Left cardiac atrium (tissue), 4 donors: ENCODE results near the gene TIMM50. TPM values are rescaled to one million over a fixed set of nuclear protein-coding genes. Genes with fewer than 3 reads are reported as not detected.
A peak's percentile ranks its signal among the peaks of the same experiment; 100 is the strongest.

Experiments used
- ATAC-seq, 2 donors: fragments of 200-7000 bp; cut with Tn5 transposase; one replicate each; pipeline ENCODE4 v1.9.1; 2020; ENCODE audit warnings: mild to moderate bottlenecking in 2 of 2, moderate library complexity in 2 of 2
- DNase-seq: peaks from one replicate; pipeline ENCODE4 v3.0.0-alpha.2; 2020
- intact Hi-C, 2 donors: fragments of 100-400 bp; cut with DNase I; formaldehyde crosslinking; loops; one replicate each; pipeline versions ENCODE4 v1.14.1 to v1.15.1; 2022 to 2023
- total RNA-seq, 2 donors: library from RNA; stranded (reverse); fragmentation: NEBNext Ultra II Directional; extraction: Animal tissue kit (Norgen Biotek cat#: 25700); gene quantifications; one replicate each; pipeline ENCODE4 v1.2.1, GENCODE V29; 2021
- donor health status: DM: no; HTN: yes; CAD: no.
- donor health status: DM: no; HTN: yes; CAD: no; lungs with severe emphysema.
- donor health status: DM: yes; HTN: yes; CAD: no.
- donor health status: Dilated cardiomyopathy.

Gene TIMM50
- total RNA-seq, 2 donors from 2014 or later = 60.3 to 71.2 TPM

DNA sequence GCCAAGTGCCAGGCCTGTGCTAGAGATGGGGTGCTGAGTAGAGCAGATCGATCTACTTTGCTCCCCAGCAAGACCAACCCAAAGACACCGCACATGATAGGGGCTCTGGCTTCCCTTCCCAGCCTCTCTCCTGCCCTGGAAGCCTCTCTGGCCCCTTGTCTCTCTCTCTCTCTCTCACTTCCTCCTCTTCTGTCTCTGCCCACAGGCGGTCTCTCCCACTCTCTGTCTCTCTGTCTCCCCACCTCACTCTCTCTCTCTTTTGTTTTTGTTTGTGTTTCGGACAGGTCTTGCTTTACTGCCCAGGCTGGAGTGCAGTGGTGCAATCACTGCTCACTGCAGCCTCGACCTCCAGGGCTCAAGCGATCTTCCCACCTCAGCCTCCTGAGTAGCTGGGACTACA, 35.6 kb downstream of the TIMM50 start:
- intact Hi-C loops = no loop called here

DNA sequence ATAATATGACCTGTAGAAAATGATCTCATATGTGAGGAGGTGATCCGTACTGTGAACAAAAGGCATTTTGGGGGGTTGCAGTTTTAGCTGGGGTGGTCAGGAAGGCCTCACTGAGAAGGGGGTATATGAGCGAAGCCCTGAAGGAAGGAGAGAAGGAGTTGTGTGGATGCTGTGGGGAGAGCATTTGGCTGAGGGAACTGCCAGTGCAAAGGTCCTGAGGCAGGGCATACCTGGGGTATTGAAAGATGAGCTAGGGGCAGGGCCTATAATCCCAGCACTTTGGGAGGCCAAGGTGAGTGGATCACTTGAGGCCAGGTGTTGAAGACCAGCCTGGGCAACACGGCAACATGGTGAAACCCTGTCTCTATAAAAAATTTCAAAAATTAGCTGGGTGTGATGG, 36.8 kb downstream of the TIMM50 start:
- no peak for DNase-seq
- intact Hi-C loops = no loop called here
- no peak for ATAC-seq

More for the DNA sequence above, 35.6 kb downstream of the TIMM50 start:
- ATAC-seq (no peak), DNase-seq (no peak)

DNA sequence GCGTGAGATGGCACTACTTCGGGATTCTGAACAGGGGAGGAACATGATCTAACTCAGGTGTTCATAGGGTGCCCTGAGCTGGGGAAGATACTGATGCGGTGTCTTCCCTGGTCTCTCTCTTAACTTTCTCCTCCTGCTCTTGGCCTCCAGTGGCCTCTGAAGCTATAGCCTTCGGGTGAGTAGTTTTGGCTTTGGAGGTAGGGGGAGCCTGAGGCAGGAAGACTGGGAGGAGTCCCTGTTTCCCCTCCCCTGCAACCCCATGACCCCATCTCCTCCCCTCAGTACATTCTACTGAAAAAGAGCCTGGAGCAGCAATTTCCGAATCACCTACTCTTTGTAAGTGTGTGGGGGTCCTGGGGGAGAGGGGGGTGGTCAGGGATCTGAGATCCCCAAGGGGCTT, 37.8 kb downstream of the TIMM50 start:
- no peak for ATAC-seq
- DNase-seq = no peak
- intact Hi-C loops = no loop called here

DNA sequence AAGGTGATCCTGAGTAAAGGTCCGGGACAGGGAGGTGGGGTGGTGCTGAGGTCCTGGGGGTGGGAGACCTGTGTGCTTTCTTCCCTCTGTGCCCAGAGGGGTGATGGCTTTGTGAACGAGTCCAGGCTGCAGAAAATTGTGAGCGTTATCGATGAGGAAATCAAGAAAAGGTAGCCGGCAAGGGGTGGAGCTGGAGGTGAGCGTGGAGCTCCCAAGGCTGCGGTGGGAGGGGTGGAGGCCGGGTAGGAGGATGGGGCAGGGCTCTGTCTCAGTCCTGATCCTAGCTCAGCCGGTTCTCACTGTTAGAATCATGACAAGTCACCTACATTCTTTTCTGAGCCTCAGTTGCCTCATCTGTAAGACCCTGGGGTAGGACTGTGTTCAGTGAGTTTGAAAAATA, 38.3 kb downstream of the TIMM50 start:
- no peak for ATAC-seq
- intact Hi-C loops = no loop called here

DNA sequence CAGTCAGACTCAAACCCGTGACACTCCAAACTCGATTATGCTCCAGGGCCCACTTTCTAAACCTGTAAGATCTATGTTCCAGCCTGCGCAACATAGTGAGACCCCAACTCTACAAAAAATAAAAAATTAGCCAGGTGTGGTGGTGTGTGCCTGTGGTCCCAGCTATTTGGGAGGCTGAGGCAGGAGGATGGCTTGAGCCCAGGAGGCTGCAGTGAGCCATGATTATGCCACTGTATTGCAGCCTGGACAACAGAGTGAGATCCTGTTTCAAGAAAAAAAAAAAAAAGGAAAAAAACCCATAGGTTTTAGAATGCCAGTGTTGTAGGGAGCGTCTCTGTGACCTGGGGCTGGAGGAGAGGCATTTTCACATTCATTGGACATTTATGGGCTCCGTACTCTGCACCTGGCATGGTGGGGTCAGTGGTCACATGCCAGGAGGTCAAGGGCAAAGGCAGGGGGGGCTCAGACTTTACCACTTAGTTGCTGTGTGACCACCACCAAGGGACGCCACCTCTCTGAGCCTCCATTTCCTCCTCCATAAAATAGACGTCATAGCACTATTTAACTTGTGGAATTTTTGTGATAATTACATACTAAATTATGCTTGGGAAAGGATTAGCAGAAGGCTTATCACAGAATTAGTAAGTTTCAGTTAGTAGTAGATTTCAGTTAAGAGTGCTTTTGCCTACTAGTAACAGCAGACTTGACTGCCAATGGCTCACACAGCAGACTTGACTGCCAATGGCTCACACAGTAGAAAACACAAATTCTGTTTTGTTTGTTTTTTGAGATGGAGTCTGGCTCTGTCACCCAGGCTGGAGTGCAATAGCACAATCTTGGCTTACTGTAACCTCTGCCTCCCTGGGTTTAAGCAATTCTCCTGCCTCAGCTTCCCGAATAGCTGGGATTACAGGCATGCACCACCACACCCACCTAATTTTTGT, 40.2 kb downstream of the TIMM50 start:
- intact Hi-C loops = no loop called here
- no peak for DNase-seq
- no peak for ATAC-seq

More for the DNA sequence above, 38.3 kb downstream of the TIMM50 start:
- no peak for DNase-seq

DNA sequence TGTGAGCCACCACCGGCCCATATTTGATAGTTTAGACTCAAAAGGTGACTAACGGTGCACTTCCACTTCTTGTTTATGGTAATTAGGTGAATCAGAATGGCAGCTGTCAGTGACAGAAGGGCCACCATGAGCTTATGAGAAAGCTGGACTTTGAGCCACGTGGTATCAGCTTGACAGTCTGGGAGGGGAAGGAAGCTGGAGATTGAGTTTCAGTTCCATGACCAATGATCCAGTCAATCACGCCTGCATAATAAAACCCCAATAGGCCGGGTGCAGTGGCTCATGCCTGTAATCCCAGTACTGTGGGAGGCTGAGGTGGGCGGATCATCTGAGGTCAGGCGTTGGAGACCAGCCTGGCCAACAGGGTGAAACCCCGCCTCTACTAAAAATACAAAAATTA, 43.9 kb downstream of the TIMM50 start:
- ATAC-seq = no peak
- intact Hi-C loops = no loop called here
- DNase-seq = no peak

DNA sequence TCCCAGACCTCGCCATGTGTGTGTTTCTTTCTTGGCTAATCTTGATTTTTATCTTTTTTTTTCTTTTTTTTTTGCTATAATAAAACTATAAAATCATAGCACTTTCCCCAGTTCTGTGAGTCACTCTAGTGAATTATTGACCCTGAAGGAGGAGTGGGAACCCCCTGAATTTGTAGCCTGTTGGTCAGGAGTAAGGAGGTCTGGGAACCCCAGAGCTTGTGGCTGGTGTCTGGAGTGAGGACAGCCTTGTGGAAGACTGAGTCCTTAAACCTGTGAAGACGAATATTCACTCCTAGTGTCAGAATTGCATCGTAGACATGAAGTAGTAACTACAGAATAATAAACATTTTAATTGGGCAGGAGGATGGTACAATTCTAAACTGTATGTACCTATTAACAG, 44.6 kb downstream of the TIMM50 start:
- intact Hi-C loops = no loop called here

DNA sequence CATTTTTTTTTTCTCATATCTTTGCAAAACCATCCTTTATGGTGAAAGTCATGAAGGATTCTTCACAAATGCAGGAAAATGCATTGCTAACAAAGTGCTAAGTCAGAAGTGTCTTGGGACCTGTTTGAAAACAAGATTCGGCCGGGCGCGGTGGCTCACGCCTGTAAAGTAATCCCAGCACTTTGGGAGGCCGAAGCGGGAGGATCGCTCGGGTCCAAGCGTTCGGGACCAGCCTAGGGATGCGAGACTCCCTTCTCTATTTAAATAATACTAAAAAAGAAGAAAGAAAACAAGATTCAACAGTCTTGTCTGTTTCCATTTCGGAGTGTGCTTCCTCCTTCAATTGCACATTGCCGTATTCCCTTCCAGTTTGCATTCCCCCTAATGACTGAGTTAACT, 51.2 kb downstream of the TIMM50 start:
- ATAC-seq (no peak), DNase-seq (no peak)
- intact Hi-C loops = loop anchor here (2.0 to 10.0 kb wide), 3 partner anchors 47 to 90 kb away; partner anchors contain the start of gene TIMM50 (in 1 of the 2)

More for the DNA sequence above, 44.6 kb downstream of the TIMM50 start:
- DNase-seq (no peak), ATAC-seq (no peak)

DNA sequence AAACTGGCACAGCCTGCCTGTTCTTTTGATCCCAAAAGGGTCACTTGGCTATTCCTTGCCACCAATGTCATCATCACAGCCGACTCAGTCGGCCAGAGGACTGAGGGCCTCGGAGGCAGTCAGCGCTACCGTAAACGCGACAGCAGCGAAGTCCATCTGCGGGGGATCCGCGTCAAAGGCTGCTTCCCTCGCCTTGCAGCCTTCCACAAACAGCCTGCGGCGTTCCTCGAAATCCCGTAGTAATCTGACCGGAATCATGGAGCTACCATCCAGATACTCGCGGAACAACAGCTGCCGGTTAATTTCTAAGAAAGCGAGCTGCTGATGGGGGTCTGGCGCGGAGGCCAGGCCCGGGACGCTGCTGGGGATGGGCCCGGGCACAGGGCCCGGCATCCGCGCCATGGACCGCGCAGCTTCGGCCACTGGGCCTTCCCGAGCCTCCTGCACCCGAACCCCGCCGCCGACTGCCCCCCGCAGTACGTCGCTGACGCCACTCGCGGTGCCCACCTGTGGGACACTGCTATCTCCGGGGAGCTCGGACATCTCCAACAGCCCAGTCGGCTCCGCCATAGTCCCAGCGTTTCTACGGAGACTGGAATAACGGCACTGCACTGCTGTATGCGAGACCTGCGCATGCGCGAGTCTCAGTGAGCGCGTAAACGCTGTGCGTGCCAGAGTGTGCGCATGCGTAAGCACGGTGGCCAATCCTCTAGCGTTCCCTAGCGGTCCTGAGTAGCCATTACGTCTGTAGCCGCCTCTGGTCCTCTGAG, 51.8 kb downstream of the TIMM50 start, which contains the start of gene EID2B:
Gene EID2B (minus strand): TSS at position 620 of the 770 bp plus-strand sequence. CDS start 50 bp downstream, at position 570.
- ATAC-seq = peak; percentile 98
- peak; percentile 98 for DNase-seq
- intact Hi-C loops = loop anchor here (2.0 to 10.0 kb wide), 3 partner anchors 48 to 90 kb away; partner anchors contain the start of gene TIMM50 (in 1 of the 2)

DNA sequence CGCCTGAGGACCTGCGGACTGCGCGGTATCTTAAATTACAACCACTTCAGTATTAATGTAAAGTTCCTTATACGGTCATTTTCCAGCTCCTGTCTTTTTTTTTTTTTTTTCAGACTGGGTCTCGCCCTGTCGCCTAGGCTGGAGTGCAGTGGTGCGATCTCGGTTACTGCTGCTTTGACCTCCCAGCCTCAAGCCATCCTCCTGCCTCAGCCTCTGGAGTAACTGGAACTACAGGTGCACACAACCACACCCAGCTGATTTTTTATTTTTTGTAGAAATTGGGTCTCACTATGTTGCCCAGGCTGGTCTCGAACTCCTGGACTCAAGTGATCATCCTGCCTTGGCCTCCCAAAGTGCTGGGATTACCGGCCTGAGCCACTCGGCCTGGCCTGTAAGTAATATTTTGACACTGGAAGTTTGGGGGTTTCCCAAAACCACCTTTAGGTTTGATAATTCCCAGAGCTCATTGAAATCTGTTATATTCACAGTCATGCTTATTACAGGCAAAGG, 52.4 kb downstream of the TIMM50 start:
- no peak for DNase-seq

DNA sequence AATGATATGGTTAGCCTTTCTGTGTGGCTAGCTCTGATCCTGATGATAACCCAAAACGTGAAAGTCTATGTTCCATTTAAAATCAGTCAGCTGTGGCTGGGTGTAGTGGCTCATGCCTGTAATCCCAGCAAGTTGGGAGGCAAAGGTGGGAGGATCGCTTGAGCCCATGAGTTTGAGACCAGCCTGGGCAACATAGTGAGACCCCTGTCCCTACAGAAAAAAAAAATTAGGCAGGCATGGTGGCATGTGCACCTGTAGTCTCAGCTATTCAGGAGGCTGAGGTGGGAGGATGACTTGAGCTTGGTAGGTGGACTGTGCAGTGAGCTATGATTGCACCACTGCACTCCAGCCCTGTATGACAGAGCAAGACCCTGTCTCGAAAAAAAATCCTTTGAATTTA, 53.2 kb downstream of the TIMM50 start:
- ATAC-seq = no peak
- intact Hi-C loops = loop anchor here (2.0 to 10.0 kb wide), 3 partner anchors 49 to 91 kb away; partner anchors contain the start of gene TIMM50 (in 1 of the 2)
- DNase-seq = no peak

More for the DNA sequence above, 52.4 kb downstream of the TIMM50 start:
- intact Hi-C loops = loop anchor here (2.0 to 10.0 kb wide), 3 partner anchors 48 to 91 kb away; partner anchors contain the start of gene TIMM50 (in 1 of the 2)
- ATAC-seq = peak in 1 of 2 donors; percentile 13

DNA sequence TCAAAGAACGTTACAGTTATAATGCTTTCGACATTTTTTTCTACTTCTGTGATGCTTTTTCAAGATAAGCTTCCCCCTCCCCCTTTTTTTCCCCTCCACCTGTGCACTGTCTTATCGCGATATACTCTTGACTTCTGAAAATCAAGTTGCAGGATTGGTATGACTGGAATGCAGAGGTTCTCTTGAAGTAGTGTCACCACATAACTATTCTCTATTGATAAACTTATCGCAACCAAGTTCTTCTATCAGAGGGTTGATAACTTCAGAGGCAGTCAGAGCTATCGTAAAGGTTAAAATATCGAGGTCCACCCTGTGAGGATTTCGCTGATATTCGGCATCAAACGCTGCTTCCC, 58.5 kb downstream of the TIMM50 start:
- no peak for ATAC-seq
- intact Hi-C loops = loop anchor here in 1 of 2 donors (10.0 kb wide), 1 partner anchor 54 kb away; the partner anchor contains the start of gene TIMM50
- DNase-seq = no peak

DNA sequence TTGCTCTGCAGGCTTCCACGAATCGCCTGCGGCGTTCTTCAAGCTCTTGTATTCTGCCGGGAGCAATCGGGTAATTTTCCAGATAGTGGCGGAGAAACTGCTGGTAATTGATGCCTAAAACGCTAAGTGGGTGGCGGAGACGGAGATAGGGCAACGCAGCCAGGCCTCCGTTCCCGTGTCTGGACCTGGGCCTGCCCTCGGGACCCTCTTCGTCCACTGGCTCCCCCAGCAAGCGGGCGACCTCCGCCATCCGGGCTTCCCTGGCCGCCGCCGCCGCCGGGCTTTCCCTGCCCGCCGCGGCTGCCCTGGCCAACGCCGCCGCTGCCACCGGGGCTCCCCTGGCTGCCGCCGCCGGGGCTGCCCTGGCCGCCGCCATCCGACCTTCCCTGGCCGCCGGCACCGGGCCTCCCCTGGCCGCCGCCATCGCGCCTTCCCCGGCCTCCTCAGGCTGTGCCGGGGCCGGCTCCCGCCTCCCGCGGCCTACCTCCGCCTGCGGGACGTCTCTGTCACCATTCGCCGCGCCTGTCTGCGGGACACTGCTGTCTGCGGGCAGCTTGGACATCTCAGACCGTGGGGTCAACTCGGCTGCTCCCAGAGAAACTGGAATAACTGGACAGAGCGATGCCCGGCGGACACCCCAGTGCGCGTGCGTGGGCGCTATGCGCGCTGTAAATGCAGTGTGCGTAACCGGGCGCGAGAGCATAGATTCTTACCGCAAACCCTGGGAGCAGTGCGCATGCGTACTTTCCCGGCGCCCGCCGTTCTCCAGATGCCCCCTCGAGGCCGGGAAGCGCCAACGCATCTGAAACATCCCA, 59.1 kb downstream of the TIMM50 start, which contains the start of gene EID2:
Gene EID2 (minus strand): TSS at position 644 of the 815 bp plus-strand sequence. CDS start 82 bp downstream, at position 562.
- intact Hi-C loops = loop anchor here in 1 of 2 donors (10.0 kb wide), 1 partner anchor 55 kb away; the partner anchor contains the start of gene TIMM50
- DNase-seq (peak; percentile 97), ATAC-seq (peak; percentile 98 to 99)

DNA sequence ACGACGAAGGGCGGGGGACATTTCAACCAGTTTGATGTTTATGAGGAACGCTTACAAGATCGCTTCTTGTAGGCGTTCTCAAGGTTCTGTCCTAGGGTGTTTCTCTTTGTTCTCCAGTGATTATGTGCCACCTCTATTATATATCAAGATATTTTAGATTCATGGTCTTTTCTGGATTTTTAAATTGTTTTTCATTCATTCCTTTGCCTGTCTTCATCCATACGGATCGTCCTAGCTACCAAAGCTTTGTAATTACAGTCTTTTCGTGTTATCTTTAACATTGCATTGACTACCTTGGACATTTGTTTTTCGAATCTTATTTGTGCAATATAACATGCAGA, 59.7 kb downstream of the TIMM50 start:
- DNase-seq = no peak
- intact Hi-C loops = no loop called here
- no peak for ATAC-seq
